Mesothelial cell of epicardium (in vitro differentiated cells): ENCODE results near the gene FAM219A. TPM values are rescaled to one million over a fixed set of nuclear protein-coding genes. Genes with fewer than 3 reads are reported as not detected.
A peak's percentile ranks its signal among the peaks of the same experiment; 100 is the strongest.

Experiments used
- DNase-seq, 2 experiments: peaks; one replicate each; pipeline ENCODE4 v3.0.0; 2021; ENCODE audit warnings: low spot score in 2 of 2; ENCODE audit not compliant: unreplicated experiment in 2 of 2
- H3K27ac Mint-ChIP-seq: 2 replicates; pipeline ENCODE4 v1.8.0; 2021; ENCODE audit warnings: mixed read lengths
- H3K27me3 Mint-ChIP-seq: 2 replicates; pipeline ENCODE4 v1.8.0; 2021; ENCODE audit warnings: low read depth, mixed read lengths
- H3K36me3 Mint-ChIP-seq: 2 replicates; pipeline ENCODE4 v1.8.0; 2021; ENCODE audit warnings: mixed read lengths
- H3K4me1 Mint-ChIP-seq: 2 replicates; pipeline ENCODE4 v1.8.0; 2021; ENCODE audit warnings: mixed read lengths
- H3K4me3 Mint-ChIP-seq: 2 replicates; pipeline ENCODE4 v1.8.0; 2021; ENCODE audit warnings: mild to moderate bottlenecking, moderate library complexity, mixed read lengths
- H3K9me3 Mint-ChIP-seq: 2 replicates; pipeline ENCODE4 v1.8.0; 2021; ENCODE audit warnings: mixed read lengths
- total RNA-seq: library from RNA; stranded (reverse); gene quantifications from 3 replicates; pipeline ENCODE4 v1.2.1, GENCODE V29; 2021
- TF ChIP-seq, protein P1 (sequence below): fragments of 200-600 bp; sonication (generic); IDR thresholded peaks from one replicate; pipeline ENCODE4 v1.5.0; 2021; ENCODE audit warnings: antibody characterized with exemption; ENCODE audit not compliant: unreplicated experiment

FAM219A gene
- total RNA-seq, 1 donor from 2014 or later = 16.9 TPM

DNA sequence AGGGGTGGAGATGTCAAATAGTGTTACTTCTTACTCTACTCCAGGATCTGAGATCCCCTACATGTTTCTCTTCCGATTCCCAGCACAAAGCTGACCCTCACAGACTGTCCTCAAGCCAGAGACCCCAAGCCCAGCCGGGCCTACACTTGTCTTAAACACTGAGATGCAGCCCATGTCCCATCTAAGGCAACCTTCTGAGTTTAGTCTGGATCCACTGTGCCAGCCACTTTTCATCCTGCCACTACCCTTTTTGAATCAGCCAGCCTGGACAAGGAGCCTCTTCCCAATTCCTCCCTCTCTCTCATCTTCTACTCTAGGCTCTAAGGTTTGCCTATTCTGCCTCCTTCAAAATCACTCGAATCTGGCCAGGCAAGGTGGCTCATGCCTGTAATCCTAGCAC, 75.5 kb downstream of the FAM219A start:
- Mint-ChIP-seq H3K4me1 (peaks cover 19% of the 10 kb centered on the region), H3K27me3 (peaks cover 75% of the 10 kb centered on the region), H3K36me3 (no peaks in the 10 kb centered on the region), H3K4me3 (no peak overlapping the region), H3K9me3 (no peaks in the 10 kb centered on the region), H3K27ac (no peak overlapping the region)
- DNase-seq = peak in 1 of 2 experiments; percentile 19
- TF ChIP-seq, protein P1, sequence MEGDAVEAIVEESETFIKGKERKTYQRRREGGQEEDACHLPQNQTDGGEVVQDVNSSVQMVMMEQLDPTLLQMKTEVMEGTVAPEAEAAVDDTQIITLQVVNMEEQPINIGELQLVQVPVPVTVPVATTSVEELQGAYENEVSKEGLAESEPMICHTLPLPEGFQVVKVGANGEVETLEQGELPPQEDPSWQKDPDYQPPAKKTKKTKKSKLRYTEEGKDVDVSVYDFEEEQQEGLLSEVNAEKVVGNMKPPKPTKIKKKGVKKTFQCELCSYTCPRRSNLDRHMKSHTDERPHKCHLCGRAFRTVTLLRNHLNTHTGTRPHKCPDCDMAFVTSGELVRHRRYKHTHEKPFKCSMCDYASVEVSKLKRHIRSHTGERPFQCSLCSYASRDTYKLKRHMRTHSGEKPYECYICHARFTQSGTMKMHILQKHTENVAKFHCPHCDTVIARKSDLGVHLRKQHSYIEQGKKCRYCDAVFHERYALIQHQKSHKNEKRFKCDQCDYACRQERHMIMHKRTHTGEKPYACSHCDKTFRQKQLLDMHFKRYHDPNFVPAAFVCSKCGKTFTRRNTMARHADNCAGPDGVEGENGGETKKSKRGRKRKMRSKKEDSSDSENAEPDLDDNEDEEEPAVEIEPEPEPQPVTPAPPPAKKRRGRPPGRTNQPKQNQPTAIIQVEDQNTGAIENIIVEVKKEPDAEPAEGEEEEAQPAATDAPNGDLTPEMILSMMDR = no peak

DNA sequence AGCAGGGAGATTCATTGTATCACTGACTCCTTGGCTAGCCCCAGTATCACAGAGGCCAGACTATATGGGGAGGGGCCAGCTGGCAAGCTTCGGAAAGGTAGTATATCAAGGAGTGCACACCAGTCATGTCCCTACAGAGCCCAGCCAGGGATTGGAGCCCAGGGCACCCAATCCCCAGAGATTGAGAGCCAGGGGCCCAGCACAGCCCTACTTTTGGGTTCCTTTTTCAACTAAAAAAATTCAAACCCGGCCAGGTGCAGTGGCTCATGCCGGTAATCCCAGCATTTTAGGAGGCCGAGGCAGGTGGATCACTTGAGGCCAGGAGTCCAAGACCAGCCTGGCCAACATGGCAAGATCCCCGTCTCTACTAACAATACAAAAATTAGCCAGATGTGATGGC, 76.3 kb downstream of the FAM219A start:
- Mint-ChIP-seq H3K4me3 (peak overlapping the region; percentile 84), H3K4me1 (peaks cover 20% of the 10 kb centered on the region), H3K27ac (no peak overlapping the region), H3K36me3 (no peaks in the 10 kb centered on the region), H3K27me3 (peaks cover 70% of the 10 kb centered on the region), H3K9me3 (no peaks in the 10 kb centered on the region)
- DNase-seq = peak in 1 of 2 experiments; percentile 29
- TF ChIP-seq, protein P1 = no peak

DNA sequence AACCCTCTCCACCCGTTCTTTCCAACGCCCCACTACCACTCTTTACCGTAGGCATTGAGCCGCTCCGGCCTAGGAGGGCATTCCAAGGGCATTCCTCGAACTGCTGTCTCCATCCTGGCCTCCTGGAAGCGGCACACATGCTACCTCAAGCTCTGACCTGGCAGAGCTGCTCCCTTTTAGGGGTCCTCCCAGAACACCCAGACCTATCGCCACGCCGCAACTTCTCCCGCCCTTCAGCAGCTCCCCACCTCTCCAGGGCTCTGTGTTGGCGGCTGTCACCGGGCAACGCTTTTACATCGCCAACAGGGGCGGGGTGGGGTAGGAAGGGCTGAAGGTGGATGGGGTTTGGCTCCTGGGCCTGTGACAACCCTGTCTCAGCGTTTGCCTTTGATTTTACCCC, 77.0 kb downstream of the FAM219A start:
- TF ChIP-seq, protein P1 = no peak
- H3K36me3 Mint-ChIP-seq = no peaks in the 10 kb centered on the region
- H3K27ac Mint-ChIP-seq = no peak overlapping the region
- peak in 1 of 2 experiments; percentile 37 for DNase-seq
- H3K9me3 Mint-ChIP-seq = no peaks in the 10 kb centered on the region
- H3K27me3 Mint-ChIP-seq = peaks cover 70% of the 10 kb centered on the region
- H3K4me1 Mint-ChIP-seq = peaks cover 21% of the 10 kb centered on the region
- peak overlapping the region; percentile 84 for H3K4me3 Mint-ChIP-seq

DNA sequence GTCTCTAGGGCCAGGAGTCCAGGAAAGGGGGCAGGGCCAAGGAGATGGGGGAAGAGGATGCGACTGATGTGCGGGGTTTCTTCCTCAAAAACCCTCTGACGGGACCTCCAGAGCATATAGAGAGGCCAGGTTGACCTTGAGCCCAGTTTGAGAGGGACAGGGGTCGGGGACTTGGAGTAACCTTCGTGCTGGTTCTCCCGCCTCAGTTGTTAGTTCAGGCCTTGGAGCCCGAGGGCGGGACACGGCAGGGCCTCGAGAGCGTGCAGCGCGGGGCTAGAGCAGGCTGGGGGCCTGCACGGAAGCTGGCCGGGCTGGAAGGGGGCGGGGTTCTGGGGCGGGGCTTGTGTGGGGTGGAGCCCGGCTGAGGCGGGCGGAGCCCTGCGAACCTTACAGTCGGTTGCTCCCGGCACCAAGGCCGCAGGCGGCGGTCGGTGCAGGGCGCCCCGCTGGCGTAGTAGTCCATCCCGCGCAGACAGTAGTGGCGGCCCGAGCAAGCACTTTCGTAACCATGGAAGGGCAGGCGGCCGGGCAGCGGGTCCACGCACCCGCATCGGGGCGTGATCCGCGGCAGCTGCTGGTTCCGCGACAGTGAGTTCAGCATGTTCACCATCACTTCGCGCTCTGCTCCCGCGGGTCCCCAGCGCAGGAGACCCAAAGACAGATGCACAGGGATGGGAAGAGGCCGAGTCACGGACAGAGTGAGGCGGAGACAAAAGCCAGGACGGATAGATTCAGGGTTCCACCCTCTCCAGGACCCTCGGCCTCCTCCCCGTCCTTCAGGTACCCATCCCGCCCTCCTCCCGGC, 77.7 kb downstream of the FAM219A start:
- H3K4me1 Mint-ChIP-seq = peaks cover 27% of the 10 kb centered on the region
- peak overlapping the region; percentile 84 for H3K4me3 Mint-ChIP-seq
- H3K36me3 Mint-ChIP-seq = no peaks in the 10 kb centered on the region
- TF ChIP-seq, protein P1 = no peak
- peaks cover 73% of the 10 kb centered on the region for H3K27me3 Mint-ChIP-seq
- H3K27ac Mint-ChIP-seq = no peak overlapping the region
- peak in 1 of 2 experiments; percentile 71 for DNase-seq
- H3K9me3 Mint-ChIP-seq = no peaks in the 10 kb centered on the region

DNA sequence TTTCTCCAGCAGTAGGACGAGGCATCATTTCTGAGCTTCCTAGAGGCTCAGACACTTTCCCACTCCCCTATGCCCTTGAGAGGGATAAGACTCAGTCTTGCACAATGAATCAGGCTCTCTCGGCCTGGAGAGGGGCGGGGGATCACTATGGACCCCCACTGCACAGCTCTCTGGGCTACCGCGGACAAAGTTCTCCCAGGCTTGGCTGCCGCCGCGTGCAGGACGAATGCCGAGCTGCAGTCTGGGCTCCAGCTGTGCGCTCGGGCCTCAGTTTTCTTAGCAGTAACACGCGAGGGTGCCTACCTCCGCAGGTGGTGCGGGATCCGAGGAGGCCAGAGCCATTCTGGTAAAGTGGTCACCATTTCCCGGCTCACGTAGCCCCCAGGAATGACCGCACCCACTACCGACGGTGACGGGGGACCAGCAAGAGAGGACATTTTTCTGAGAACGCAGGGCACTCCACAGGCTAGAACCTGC, 78.3 kb downstream of the FAM219A start:
- Mint-ChIP-seq H3K27ac (no peak overlapping the region), H3K9me3 (no peaks in the 10 kb centered on the region)
- TF ChIP-seq, protein P1 = no peak

More for the DNA sequence above, 78.3 kb downstream of the FAM219A start:
- H3K27me3 Mint-ChIP-seq = peaks cover 74% of the 10 kb centered on the region
- DNase-seq = no peak
- H3K4me1 Mint-ChIP-seq = peaks cover 32% of the 10 kb centered on the region
- H3K36me3 Mint-ChIP-seq = no peaks in the 10 kb centered on the region
- H3K4me3 Mint-ChIP-seq = peak overlapping the region; percentile 84
